WERI-Rb-1 (cell line): Measurements from ENCODE around the gene METAP2.
A peak's percentile ranks its signal among the peaks of the same experiment; 100 is the strongest.

Experiments
- DNase-seq: peaks from one replicate; pipeline ENCODE4 v3.0.0-alpha.2; 2020
- H3K27ac ChIP-seq: fragments of 250-450 bp; sonication (Bioruptor Pico); 2 replicates; pipeline ENCODE4 v1.5.1; 2020; ENCODE audit warnings: mild to moderate bottlenecking, moderate library complexity
- H3K27me3 ChIP-seq: fragments of 250-450 bp; sonication (Bioruptor Pico); 2 replicates; pipeline ENCODE4 v1.5.1; 2021; ENCODE audit warnings: mild to moderate bottlenecking, low read depth, moderate library complexity; ENCODE audit not compliant: insufficient read depth, severe bottlenecking
- H3K36me3 ChIP-seq: fragments of 250-450 bp; sonication (Bioruptor Pico); 2 replicates; pipeline ENCODE4 v1.5.1; 2020; ENCODE audit warnings: mild to moderate bottlenecking, moderate library complexity
- H3K4me3 ChIP-seq: 2 replicates; pipeline ENCODE4 v1.5.1; 2011; ENCODE audit warnings: low read depth, mild to moderate bottlenecking, control low read depth, low read length
- H3K9me3 ChIP-seq: fragments of 250-450 bp; sonication (Bioruptor Pico); 2 replicates; pipeline ENCODE4 v1.5.1; 2021; ENCODE audit warnings: mild to moderate bottlenecking, moderate library complexity; ENCODE audit not compliant: severe bottlenecking
- CTCF ChIP-seq: IDR thresholded peaks from 2 replicates; pipeline ENCODE4 v1.5.1; 2011; ENCODE audit warnings: low read depth, mild to moderate bottlenecking, control low read depth, inconsistent platforms, low read length

METAP2 gene

GRCh38 chr12:95544756-95545155 lies 70.8 kb downstream of the METAP2 start:
- no peak for DNase-seq
- H3K27ac ChIP-seq = no peak overlapping the region
- no peak overlapping the region for H3K4me3 ChIP-seq
- H3K27me3 ChIP-seq = no peaks in the 10 kb centered on the region
- peaks cover 5% of the 10 kb centered on the region for H3K9me3 ChIP-seq
- no peak for TF ChIP-seq CTCF
- H3K36me3 ChIP-seq = no peaks in the 10 kb centered on the region; the same call in 1 of the 2 replicates

- Histone ChIP-seq H3K27me3 (no peaks in the 10 kb centered on the region), H3K4me3 (no peak overlapping the region), H3K27ac (no peak overlapping the region)
Observed at GRCh38 chr12:95545303-95545702, 71.4 kb downstream of the METAP2 start.

GRCh38 chr12:95545731-95546490 lies 72.0 kb downstream of the METAP2 start:
- DNase-seq = no peak
- no peak overlapping the region for H3K27ac ChIP-seq
- H3K36me3 ChIP-seq = no peaks in the 10 kb centered on the region; the same call in 1 of the 2 replicates
- no peak for TF ChIP-seq CTCF
- no peak overlapping the region for H3K4me3 ChIP-seq
- no peaks in the 10 kb centered on the region for H3K27me3 ChIP-seq
- peaks cover 7% of the 10 kb centered on the region for H3K9me3 ChIP-seq

More at GRCh38 chr12:95545303-95545702, 71.4 kb downstream of the METAP2 start:
- DNase-seq = no peak
- TF ChIP-seq CTCF = no peak
- Histone ChIP-seq H3K9me3 (peaks cover 7% of the 10 kb centered on the region), H3K36me3 (no peaks in the 10 kb centered on the region; the same call in 1 of the 2 replicates)

- Histone ChIP-seq H3K4me3 (no peak overlapping the region), H3K9me3 (peaks cover 7% of the 10 kb centered on the region), H3K27me3 (no peaks in the 10 kb centered on the region), H3K27ac (no peak overlapping the region), H3K36me3 (no peaks in the 10 kb centered on the region; the same call in 1 of the 2 replicates)
- no peak for TF ChIP-seq CTCF
- DNase-seq = no peak
Observed at GRCh38 chr12:95546491-95546813, 72.5 kb downstream of the METAP2 start.

GRCh38 chr12:95547522-95548055 lies 73.6 kb downstream of the METAP2 start:
- no peak for TF ChIP-seq CTCF
- no peaks in the 10 kb centered on the region for H3K27me3 ChIP-seq
- peaks cover 7% of the 10 kb centered on the region for H3K9me3 ChIP-seq
- H3K36me3 ChIP-seq = no peaks in the 10 kb centered on the region; the same call in 1 of the 2 replicates
- H3K4me3 ChIP-seq = peak overlapping the region; percentile 46
- no peak overlapping the region for H3K27ac ChIP-seq
- DNase-seq = no peak
